Measurements from ENCODE around the gene RHBDD1.

GRCh38 chr2:226850024-226850423 lies 14.2 kb downstream of the RHBDD1 start:
- TF ChIP-seq CTCF (IDR thresholded peaks at IDR 0.05) (no peak), POLR2A (IDR thresholded peaks at IDR 0.05) (no peak)

All from lower leg skin (tissue), 3 donors.